CD14-positive monocyte (primary cell): ENCODE data around the gene HADHA. TPM values are rescaled to one million over a fixed set of nuclear protein-coding genes. Genes with fewer than 3 reads are reported as not detected.
"Not testable (repeated sequence)": the region's sequence is repeated elsewhere in the genome, so short reads cannot be mapped to it uniquely, and the experiment has no call there.

ENCODE experiments used
- DNase-seq, 3 donors: peaks; one replicate each; pipeline ENCODE4 v3.0.0-alpha.2; 2011 to 2022
- H2AFZ ChIP-seq: 2 replicates; pipeline ENCODE4 v1.6.0; 2012; ENCODE audit warnings: mild to moderate bottlenecking, low read depth, low read length, inconsistent platforms; ENCODE audit not compliant: insufficient read depth, poor library complexity, severe bottlenecking
- H3K27ac ChIP-seq, 2 donors: 1 replicate in 1 of 2; 2 replicates in 1 of 2; pipeline ENCODE4 v1.5.1; 2012 to 2013; ENCODE audit warnings: low read length in 2 of 2, control low read depth in 1 of 2, inconsistent platforms in 1 of 2, low read depth in 1 of 2, mild to moderate bottlenecking in 1 of 2
- H3K27me3 ChIP-seq, 2 donors: one replicate each; pipeline versions ENCODE4 v1.6.0 to v1.6.1; 2011 to 2013; ENCODE audit warnings: low read length in 2 of 2; ENCODE audit not compliant: control insufficient read depth in 2 of 2, insufficient read depth in 2 of 2
- H3K36me3 ChIP-seq, 2 donors: replicated peaks in 1 of 2; 1 replicate in 1 of 2; 2 replicates in 1 of 2; pipeline versions ENCODE4 v1.5.1 to v1.6.1; 2012 to 2013; ENCODE audit warnings: low read length in 2 of 2, control low read depth in 1 of 2, inconsistent platforms in 1 of 2, mild to moderate bottlenecking in 1 of 2; ENCODE audit not compliant: insufficient read depth in 2 of 2, control insufficient read depth in 1 of 2
- H3K4me1 ChIP-seq, 2 donors: 1 replicate in 1 of 2; 2 replicates in 1 of 2; pipeline versions ENCODE4 v1.5.1 to v1.6.1; 2012 to 2013; ENCODE audit warnings: low read length in 2 of 2, control low read depth in 1 of 2, inconsistent platforms in 1 of 2, mild to moderate bottlenecking in 1 of 2, moderate library complexity in 1 of 2; ENCODE audit not compliant: insufficient read depth in 2 of 2, control insufficient read depth in 1 of 2
- H3K4me2 ChIP-seq: replicated peaks from 2 replicates; pipeline ENCODE3; 2012; ENCODE audit warnings: low read length, moderate library complexity, mild to moderate bottlenecking; ENCODE audit not compliant: poor library complexity, severe bottlenecking; ENCODE audit errors: extremely low read depth
- H3K4me3 ChIP-seq, 3 experiments: fragments of 200-600 bp in 1 of 3; sonication (generic) in 1 of 3; replicated peaks in 1 of 3; 1 replicate in 2 of 3; 2 replicates in 1 of 3; pipeline ENCODE4 v1.5.1; 2011 to 2013; ENCODE audit warnings: low read length in 3 of 3, mild to moderate bottlenecking in 3 of 3, control low read depth in 2 of 3, low read depth in 2 of 3, inconsistent platforms in 1 of 3, moderate library complexity in 1 of 3
- H3K79me2 ChIP-seq: 2 replicates; pipeline ENCODE4 v1.6.0; 2012; ENCODE audit warnings: mild to moderate bottlenecking, control low read depth, inconsistent platforms, low read length, moderate library complexity; ENCODE audit not compliant: insufficient read depth
- H3K9ac ChIP-seq: 2 replicates; pipeline ENCODE4 v1.6.0; 2017; ENCODE audit warnings: low read length, mild to moderate bottlenecking; ENCODE audit not compliant: insufficient read depth, poor library complexity, severe bottlenecking
- H3K9me3 ChIP-seq, 2 donors: replicated peaks in 1 of 2; 1 replicate in 1 of 2; 2 replicates in 1 of 2; pipeline versions ENCODE4 v1.5.1 to v1.6.1; 2012 to 2013; ENCODE audit warnings: low read length in 2 of 2, control low read depth in 1 of 2; ENCODE audit not compliant: control insufficient read depth in 1 of 2, insufficient read depth in 1 of 2
- H4K20me1 ChIP-seq: 2 replicates; pipeline ENCODE4 v1.6.0; 2012; ENCODE audit warnings: mild to moderate bottlenecking, low read length, control low read depth, moderate library complexity; ENCODE audit not compliant: insufficient read depth
- H3K27ac Mint-ChIP-seq, 7 donors: one replicate each; pipeline ENCODE4 v1.8.0; 2020; ENCODE audit warnings: mild to moderate bottlenecking in 7 of 7, mixed read lengths in 7 of 7, moderate library complexity in 6 of 7, inconsistent platforms in 2 of 7
- H3K27me3 Mint-ChIP-seq, 3 donors: one replicate each; pipeline ENCODE4 v1.8.0; 2021 to 2022; ENCODE audit warnings: low read depth in 3 of 3, mild to moderate bottlenecking in 3 of 3, mixed read lengths in 3 of 3, moderate library complexity in 3 of 3, inconsistent platforms in 1 of 3
- H3K36me3 Mint-ChIP-seq, 2 donors: one replicate each; pipeline ENCODE4 v1.8.0; 2020; ENCODE audit warnings: mixed read lengths in 2 of 2, inconsistent platforms in 1 of 2, mild to moderate bottlenecking in 1 of 2
- H3K4me1 Mint-ChIP-seq: one replicate; pipeline ENCODE4 v1.8.0; 2020; ENCODE audit warnings: mild to moderate bottlenecking, mixed read lengths
- H3K4me3 Mint-ChIP-seq, 2 donors: one replicate each; pipeline ENCODE4 v1.8.0; 2020; ENCODE audit warnings: mild to moderate bottlenecking in 2 of 2, mixed read lengths in 2 of 2, moderate library complexity in 1 of 2
- H3K9me3 Mint-ChIP-seq, 7 donors: one replicate each; pipeline ENCODE4 v1.8.0; 2020 to 2022; ENCODE audit warnings: mixed read lengths in 7 of 7, mild to moderate bottlenecking in 6 of 7, moderate library complexity in 6 of 7, inconsistent platforms in 2 of 7
- CTCF ChIP-seq: fragments of 200-600 bp; IDR thresholded peaks from one replicate; pipeline ENCODE4 v1.8.0; 2022; ENCODE audit warnings: antibody characterized with exemption, mild to moderate bottlenecking
- WGBS: methylation state at CpG from one replicate; pipeline ENCODE4 v1.1.5; 2013; ENCODE audit warnings: missing lambda C conversion rate; ENCODE audit not compliant: insufficient coverage; 5-methylcytosine and 5-hydroxymethylcytosine counted together
- intact Hi-C, 2 donors: fragments of 100-400 bp; cut with micrococcal nuclease; formaldehyde crosslinking; loops; one replicate each; pipeline versions ENCODE4 v1.15.0 to v1.15.1; 2023
- polyA plus RNA-seq, 3 donors: library from polyadenylated mRNA; depleted of rRNA in 1 of 3; unstranded in 2 of 3; stranded (reverse) in 1 of 3; fragments of 300-500 nt in 2 of 3; fragments of >200 nt in 1 of 3; fragmentation: Illumina TruSeq in 2 of 3; gene quantifications; 1 replicate in 2 of 3; 2 replicates in 1 of 3; pipeline ENCODE4 v1.2.3, GENCODE V29; 2012 to 2021

Gene HADHA
- polyA plus RNA-seq, 3 donors: 60.2 to 187 (median 155) TPM

GRCh38 chr2:26269571-26270158 is 25.2 kb upstream of the HADHA start:
- WGBS: 50% methylated on average over 1 of the region's 6 CpGs
- no peaks in the 10 kb centered on the region for H4K20me1 ChIP-seq
- peak overlapping the region in 2 of 3 experiments; percentile 22 to 53 for H3K4me3 ChIP-seq
- peak overlapping the region; percentile 83 to 85 for H3K27ac ChIP-seq
- peaks cover 1 to 15% of the 10 kb centered on the region in 2 donors for H3K36me3 ChIP-seq
- peak overlapping the region; percentile 36 for H3K9ac ChIP-seq
- Mint-ChIP-seq H3K27ac (peak overlapping the region; percentile 79 to 94 (median 90)), H3K4me1 (peaks cover 60% of the 10 kb centered on the region), H3K4me3 (peak overlapping the region; percentile 5 to 59), H3K9me3 (no peaks in the 10 kb centered on the region), H3K27me3 (no peaks in the 10 kb centered on the region), H3K36me3 (peaks cover 13 to 34% of the 10 kb centered on the region in 2 donors)
- intact Hi-C loops: no loop called here
- peak overlapping the region; percentile 1 for H2AFZ ChIP-seq
- no peaks in the 10 kb centered on the region for H3K27me3 ChIP-seq
- peaks cover 7% of the 10 kb centered on the region for H3K79me2 ChIP-seq
- peak overlapping the region; percentile 61 for H3K4me2 ChIP-seq
- DNase-seq: peak in 2 of 3 donors; percentile 58 to 68
- TF ChIP-seq CTCF: no peak
- H3K9me3 ChIP-seq: no peaks in the 10 kb centered on the region
- peaks cover 61 to 62% of the 10 kb centered on the region in 2 donors for H3K4me1 ChIP-seq

GRCh38 chr2:26268670-26269385 is 24.4 kb upstream of the HADHA start:
- Histone ChIP-seq H3K9ac (peak overlapping the region; percentile 36), H3K36me3 (peaks cover 9 to 23% of the 10 kb centered on the region in 2 donors), H3K4me1 (peaks cover 53% of the 10 kb centered on the region in 2 donors), H3K4me3 (peak overlapping the region in 1 of 3 experiments; percentile 53), H3K27ac (peak overlapping the region; percentile 83 to 85), H3K4me2 (peak overlapping the region; percentile 61)
- intact Hi-C loops, H4K20me1 ChIP-seq, H3K27me3 ChIP-seq, H3K9me3 Mint-ChIP-seq, H3K9me3 ChIP-seq, H3K27me3 Mint-ChIP-seq, H3K79me2 ChIP-seq, H2AFZ ChIP-seq: not testable (repeated sequence)
- Mint-ChIP-seq H3K4me1 (peaks cover 53% of the 10 kb centered on the region), H3K4me3 (peak overlapping the region; percentile 54 to 64), H3K27ac (peak overlapping the region; percentile 79 to 94 (median 90)), H3K36me3 (peaks cover 18 to 42% of the 10 kb centered on the region in 2 donors)
- no CpG with 5 or more reads among the region's 12 CpGs for WGBS
- DNase-seq: peak; percentile 5 to 53 (median 46)
